22Rv1 (cell line): ENCODE results near the gene HMGN3.

Source experiments
- CTCF ChIP-seq: fragments of 450-650 bp; IDR thresholded peaks from 2 replicates; pipeline ENCODE4 v1.5.1; 2017; ENCODE audit warnings: mild to moderate bottlenecking
- ZFX ChIP-seq: fragments of 450-650 bp; IDR thresholded peaks from 2 replicates; pipeline ENCODE4 v1.6.1; 2017; ENCODE audit warnings: antibody characterized with exemption, borderline replicate concordance

GRCh38 chr6:79239536-79240168, 5.2 kb upstream of the HMGN3 start:
- TF ChIP-seq CTCF (no peak), ZFX (no peak)
